ENCODE results near the gene ZNF639.

DNA sequence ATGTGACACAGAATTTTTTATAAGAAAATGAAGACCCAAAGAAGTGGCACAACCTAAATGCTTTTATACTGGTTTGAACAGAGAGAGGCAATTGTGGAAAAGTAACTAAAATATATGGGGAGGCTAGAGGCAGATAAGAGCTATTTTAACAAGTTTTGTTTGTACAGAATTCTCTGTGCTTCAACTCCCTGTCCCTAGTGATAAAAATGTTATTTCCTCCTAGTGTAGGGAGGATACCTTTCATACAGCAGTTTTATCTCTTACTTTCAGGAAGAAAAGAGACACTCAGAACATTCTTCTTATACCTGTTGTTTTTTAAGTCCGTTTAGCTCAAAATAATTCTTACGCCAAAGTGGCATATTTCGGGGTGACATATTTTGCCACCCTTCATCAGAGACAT is 21.2 kb upstream of the ZNF639 start:
- no peak for TF ChIP-seq POLR2A (IDR thresholded peaks at IDR 0.05; ENCODE audit: low read depth, low read length)
- TF ChIP-seq SPI1 (IDR thresholded peaks at IDR 0.05; ENCODE audit: low read depth, low read length): no peak
